T-helper 2 cell treated with Interferon-gamma antibody and Interleukin-4, amounts not matched to agents 100 ng/mL and 5 ng/mL, for 36 hours (primary cell): ENCODE results near the gene DNAI2. TPM values are rescaled to one million over a fixed set of nuclear protein-coding genes. Genes with fewer than 3 reads are reported as not detected.
"Not testable (repeated sequence)": the region's sequence is repeated elsewhere in the genome, so short reads cannot be mapped to it uniquely, and the experiment has no call there.

Experiments used
- intact Hi-C: fragments of 100-400 bp; cut with micrococcal nuclease; formaldehyde crosslinking; loops from one replicate; pipeline ENCODE4 v1.15.1; 2023
- total RNA-seq: library from RNA; stranded (reverse); gene quantifications from 2 replicates; pipeline ENCODE4 v1.2.3, GENCODE V29; 2022

DNAI2 gene
- total RNA-seq, 1 donor from 2014 or later: 0.50 TPM

- intact Hi-C loops: no loop called here
These were observed 29.5 kb upstream of the DNAI2 start for GRCh38 chr17:74244548-74244947.

- intact Hi-C loops: no loop called here
These were observed 28.7 kb upstream of the DNAI2 start for GRCh38 chr17:74245145-74245831.

GRCh38 chr17:74245871-74246270 lies 28.2 kb upstream of the DNAI2 start:
- intact Hi-C loops: no loop called here

- intact Hi-C loops: no loop called here
These were observed 24.3 kb upstream of the DNAI2 start for GRCh38 chr17:74249590-74250270.

- intact Hi-C loops: no loop called here
These were observed 23.6 kb upstream of the DNAI2 start for GRCh38 chr17:74250324-74250995.

- intact Hi-C loops: no loop called here
These were observed 23.0 kb upstream of the DNAI2 start for GRCh38 chr17:74251051-74251450.

GRCh38 chr17:74251569-74251968 lies 22.5 kb upstream of the DNAI2 start:
- intact Hi-C loops: no loop called here

- intact Hi-C loops: no loop called here
These were observed 21.8 kb upstream of the DNAI2 start for GRCh38 chr17:74252211-74252610.

- intact Hi-C loops: no loop called here
These were observed 21.0 kb upstream of the DNAI2 start for GRCh38 chr17:74253036-74253435.

- intact Hi-C loops: no loop called here
These were observed 16.7 kb upstream of the DNAI2 start for GRCh38 chr17:74257311-74257710.

- intact Hi-C loops: no loop called here
These were observed 14.1 kb upstream of the DNAI2 start for GRCh38 chr17:74259667-74260524.

- intact Hi-C loops: no loop called here
These were observed 13.5 kb upstream of the DNAI2 start for GRCh38 chr17:74260525-74260850.

- intact Hi-C loops: no loop called here
These were observed 11.4 kb upstream of the DNAI2 start for GRCh38 chr17:74262601-74263000.

GRCh38 chr17:74267054-74267453 lies 7.0 kb upstream of the DNAI2 start:
- intact Hi-C loops: not testable (repeated sequence)

- intact Hi-C loops: no loop called here
These were observed 6.5 kb upstream of the DNAI2 start for GRCh38 chr17:74267579-74267978.

GRCh38 chr17:74267987-74268499 lies 6.0 kb upstream of the DNAI2 start:
- intact Hi-C loops: no loop called here

- intact Hi-C loops: no loop called here
These were observed 5.5 kb upstream of the DNAI2 start for GRCh38 chr17:74268558-74268957.

- intact Hi-C loops: no loop called here
These were observed 3.7 kb upstream of the DNAI2 start for GRCh38 chr17:74270333-74270732.

- intact Hi-C loops: no loop called here
These were observed 2.8 kb upstream of the DNAI2 start for GRCh38 chr17:74271281-74271680.

- intact Hi-C loops: no loop called here
These were observed 2.0 kb upstream of the DNAI2 start for GRCh38 chr17:74271901-74272561.

GRCh38 chr17:74272731-74273201 lies 1.3 kb upstream of the DNAI2 start:
- intact Hi-C loops: no loop called here
